Tibial nerve (tissue), 4 donors: ENCODE data around the gene PCDHA12. TPM values are rescaled to one million over a fixed set of nuclear protein-coding genes. Genes with fewer than 3 reads are reported as not detected.

Experiments
- DNase-seq, 2 donors: peaks; one replicate each; pipeline ENCODE4 v3.0.0-alpha.2; 2019; ENCODE audit warnings: low spot score in 2 of 2
- H3K27ac ChIP-seq, 4 donors: fragments of 200-600 bp; sonication (generic) in 3 of 4; one replicate each; pipeline ENCODE4 v1.5.1; 2017 to 2019; ENCODE audit warnings: mild to moderate bottlenecking in 1 of 4
- H3K27me3 ChIP-seq, 2 donors: fragments of 200-600 bp; sonication (generic) in 1 of 2; one replicate each; pipeline versions ENCODE4 v1.5.1 to v1.6.0; 2017 to 2019
- H3K36me3 ChIP-seq, 3 donors: fragments of 200-600 bp; sonication (generic); one replicate each; pipeline ENCODE4 v1.5.1; 2018 to 2019
- H3K4me1 ChIP-seq, 4 donors: fragments of 200-600 bp; sonication (generic) in 3 of 4; one replicate each; pipeline ENCODE4 v1.5.1; 2017 to 2019
- H3K4me3 ChIP-seq, 4 donors: fragments of 200-600 bp; sonication (generic) in 3 of 4; one replicate each; pipeline ENCODE4 v1.5.1; 2017 to 2019; ENCODE audit warnings: mild to moderate bottlenecking in 1 of 4, moderate library complexity in 1 of 4
- H3K9me3 ChIP-seq, 4 donors: fragments of 200-600 bp; sonication (generic) in 3 of 4; one replicate each; pipeline ENCODE4 v1.5.1; 2017 to 2019
- CTCF ChIP-seq, 5 experiments: fragments of 200-600 bp in 3 of 5; fragments of 450-650 bp in 2 of 5; sonication (generic) in 3 of 5; IDR thresholded peaks; one replicate each; pipeline ENCODE4 v1.5.1; 2016 to 2019; ENCODE audit warnings: antibody characterized with exemption in 5 of 5, mild to moderate bottlenecking in 3 of 5, moderate library complexity in 2 of 5
- EP300 ChIP-seq, 2 donors: sonication (generic); formaldehyde crosslinking; IDR thresholded peaks; one replicate each; pipeline ENCODE4 v1.6.1; 2017; ENCODE audit warnings: antibody characterized with exemption in 2 of 2, mild to moderate bottlenecking in 1 of 2
- POLR2A ChIP-seq, 2 donors: fragments of 450-650 bp; IDR thresholded peaks; one replicate each; pipeline ENCODE4 v1.6.1; 2017; ENCODE audit warnings: antibody characterized with exemption in 2 of 2, mild to moderate bottlenecking in 2 of 2, moderate library complexity in 2 of 2
- WGBS, 2 donors: methylation state at CpG; one replicate each; pipeline ENCODE4 v1.1.5; 2018; 5-methylcytosine and 5-hydroxymethylcytosine counted together
- total RNA-seq, 4 donors: library from RNA; depleted of rRNA; stranded (reverse); fragments of >200 nt; gene quantifications; one replicate each; pipeline ENCODE4 v1.1.0, GENCODE V29; 2016

PCDHA12 gene
- total RNA-seq, 4 donors from 2014 or later: 3.3 to 10.5 (median 6.7) TPM

GRCh38 chr5:140877262-140877581 lies 2.1 kb downstream of the PCDHA12 start:
- no peaks in the 10 kb centered on the region for H3K27me3 ChIP-seq
- TF ChIP-seq EP300 (IDR thresholded peaks at IDR 0.05) (no peak), CTCF (IDR thresholded peaks at IDR 0.05) (no peak), POLR2A (IDR thresholded peaks at IDR 0.05) (no peak)

GRCh38 chr5:140881889-140882590 lies 6.9 kb downstream of the PCDHA12 start, which contains the start of gene PCDHA13:
TSS of gene PCDHA13 (plus strand) at chr5:140882124. CDS start at chr5:140882269, 145 bp downstream.
- Histone ChIP-seq H3K27me3 (no peaks in the 10 kb centered on the region), H3K4me1 (no peaks in the 10 kb centered on the region), H3K36me3 (no peaks in the 10 kb centered on the region), H3K27ac (no peak within 1 kb of the TSS), H3K9me3 (peaks cover 0 to 54% (median 5%) of the 10 kb centered on the region in 4 donors), H3K4me3 (peak within 1 kb of the TSS in 3 of 4 donors; percentile 7 to 35 (median 7))
- no peak for TF ChIP-seq POLR2A (IDR thresholded peaks at IDR 0.05)
- TF ChIP-seq EP300 (IDR thresholded peaks at IDR 0.05): no peak
- TF ChIP-seq CTCF (IDR thresholded peaks at IDR 0.05): peak in 3 of 5 experiments; percentile 24 to 42 (median 33)
- WGBS, 2 donors: 7 to 12% methylated on average over 26 to 35 of the region's 35 CpGs
- no peak for DNase-seq

More at GRCh38 chr5:140877262-140877581, 2.1 kb downstream of the PCDHA12 start:
- DNase-seq: no peak
- Histone ChIP-seq H3K36me3 (no peaks in the 10 kb centered on the region), H3K27ac (no peak overlapping the region), H3K9me3 (peaks cover 0 to 51% (median 11%) of the 10 kb centered on the region in 4 donors), H3K4me1 (no peaks in the 10 kb centered on the region), H3K4me3 (no peak overlapping the region)
- WGBS, 2 donors: 49 to 54% methylated on average over 3 to 21 of the region's 37 CpGs

GRCh38 chr5:140882591-140882899 lies 7.4 kb downstream of the PCDHA12 start:
- peak in 1 of 2 donors; percentile 32 for DNase-seq
- no peaks in the 10 kb centered on the region for H3K27me3 ChIP-seq
- TF ChIP-seq POLR2A (IDR thresholded peaks at IDR 0.05) (no peak), EP300 (IDR thresholded peaks at IDR 0.05) (no peak), CTCF (IDR thresholded peaks at IDR 0.05) (peak in 1 of 5 experiments; percentile 18)
- peaks cover 0 to 52% (median 5%) of the 10 kb centered on the region in 4 donors for H3K9me3 ChIP-seq
- no peaks in the 10 kb centered on the region for H3K4me1 ChIP-seq
- H3K4me3 ChIP-seq: peak overlapping the region in 2 of 4 donors; percentile 7 to 35
- WGBS, 2 donors: 13 to 20% methylated on average over 12 of the region's 12 CpGs
- H3K27ac ChIP-seq: no peak overlapping the region
- H3K36me3 ChIP-seq: no peaks in the 10 kb centered on the region

GRCh38 chr5:140883373-140883772 lies 8.3 kb downstream of the PCDHA12 start:
- H3K4me1 ChIP-seq: no peaks in the 10 kb centered on the region
- peaks cover 0 to 50% (median 5%) of the 10 kb centered on the region in 4 donors for H3K9me3 ChIP-seq
- no peak overlapping the region for H3K4me3 ChIP-seq
- no peak overlapping the region for H3K27ac ChIP-seq
- no peak for DNase-seq
- no peaks in the 10 kb centered on the region for H3K36me3 ChIP-seq
- no peaks in the 10 kb centered on the region for H3K27me3 ChIP-seq
- WGBS, 2 donors: 40 to 54% methylated on average over 16 to 39 of the region's 41 CpGs
- no peak for TF ChIP-seq EP300 (IDR thresholded peaks at IDR 0.05)
- no peak for TF ChIP-seq CTCF (IDR thresholded peaks at IDR 0.05)
- TF ChIP-seq POLR2A (IDR thresholded peaks at IDR 0.05): no peak

GRCh38 chr5:140883927-140884697 lies 9.0 kb downstream of the PCDHA12 start:
- no peak for TF ChIP-seq CTCF (IDR thresholded peaks at IDR 0.05)
- TF ChIP-seq EP300 (IDR thresholded peaks at IDR 0.05): no peak
- no peak for TF ChIP-seq POLR2A (IDR thresholded peaks at IDR 0.05)
- Histone ChIP-seq H3K4me1 (no peaks in the 10 kb centered on the region), H3K27ac (no peak overlapping the region), H3K36me3 (no peaks in the 10 kb centered on the region), H3K27me3 (no peaks in the 10 kb centered on the region), H3K9me3 (peaks cover 0 to 50% (median 5%) of the 10 kb centered on the region in 4 donors), H3K4me3 (no peak overlapping the region)
- WGBS, 2 donors: 42 to 49% methylated on average over 54 to 79 of the region's 79 CpGs
- no peak for DNase-seq
